ENCODE results near the gene NOC4L.
"Not testable (repeated sequence)": the region's sequence is repeated elsewhere in the genome, so short reads cannot be mapped to it uniquely, and the experiment has no call there.

Gene NOC4L

GRCh38 chr12:132186208-132186856 is 42.1 kb downstream of the NOC4L start:
- no peak for DNase-seq

- DNase-seq = no peak
Measured at GRCh38 chr12:132186857-132187620, 42.8 kb downstream of the NOC4L start.

- no peak for DNase-seq
Measured at GRCh38 chr12:132187646-132188450, 43.6 kb downstream of the NOC4L start.

GRCh38 chr12:132188451-132188901 is 44.2 kb downstream of the NOC4L start:
- DNase-seq = no peak

GRCh38 chr12:132188916-132189325 is 44.7 kb downstream of the NOC4L start:
- no peak for DNase-seq

GRCh38 chr12:132189378-132190011 is 45.2 kb downstream of the NOC4L start:
- peak; percentile 93 for DNase-seq

GRCh38 chr12:132190012-132190755 is 45.9 kb downstream of the NOC4L start:
- DNase-seq = no peak

GRCh38 chr12:132190834-132191500 is 46.7 kb downstream of the NOC4L start:
- DNase-seq = no peak

- no peak for DNase-seq
Measured at GRCh38 chr12:132191715-132192553, 47.7 kb downstream of the NOC4L start.

- no peak for DNase-seq
Measured at GRCh38 chr12:132194056-132194455, 49.8 kb downstream of the NOC4L start.

- DNase-seq = no peak
Measured at GRCh38 chr12:132194556-132194955, 50.3 kb downstream of the NOC4L start.

- DNase-seq = not testable (repeated sequence)
Measured at GRCh38 chr12:132195242-132195641, 51.0 kb downstream of the NOC4L start.

GRCh38 chr12:132196038-132196872 is 52.0 kb downstream of the NOC4L start:
- no peak for DNase-seq

- no peak for DNase-seq
Measured at GRCh38 chr12:132196873-132197390, 52.7 kb downstream of the NOC4L start.

- DNase-seq = no peak
Measured at GRCh38 chr12:132197581-132198354, 53.5 kb downstream of the NOC4L start.

- DNase-seq = no peak
Measured at GRCh38 chr12:132199101-132199500, 54.8 kb downstream of the NOC4L start.

GRCh38 chr12:132199526-132200319 is 55.5 kb downstream of the NOC4L start:
- DNase-seq = no peak

GRCh38 chr12:132200800-132201199 is 56.5 kb downstream of the NOC4L start:
- DNase-seq = no peak
